ENCODE data around the gene TNFSF8.

- TF ChIP-seq POLR2A (IDR thresholded peaks at IDR 0.05) (no peak), CTCF (IDR thresholded peaks at IDR 0.05) (no peak)
Observed at GRCh38 chr9:114930056-114930812, at the start of gene TNFSF8.

Measured in heart left ventricle (tissue), 13 donors.